Measurements from ENCODE around the gene FKBP1C.

FKBP1C gene

DNA sequence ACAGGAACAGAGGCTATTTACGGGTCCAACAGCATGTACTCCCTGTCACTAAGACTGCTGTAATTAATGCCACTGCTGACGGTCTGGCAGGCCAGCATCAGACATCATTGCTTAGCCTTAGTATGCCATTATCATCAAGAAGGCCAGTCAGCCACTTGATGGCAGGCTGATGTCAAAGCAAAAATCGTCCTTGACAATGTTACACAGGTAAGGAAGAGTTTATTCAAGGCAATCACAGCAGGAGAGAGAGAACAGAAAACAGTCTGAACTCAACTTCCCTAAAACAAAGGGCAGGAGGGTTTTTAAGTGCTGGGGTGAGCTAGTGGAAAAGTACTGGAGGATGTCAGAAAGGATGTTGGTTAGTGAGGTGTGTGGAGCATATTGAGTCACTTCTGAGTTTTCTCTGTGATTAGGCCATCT lies 25.1 kb downstream of the FKBP1C start:
- DNase-seq (no peak), ATAC-seq (no peak)
- no peak overlapping the region for H3K4me3 Mint-ChIP-seq
- H3K27me3 Mint-ChIP-seq: peaks cover 8% of the 10 kb centered on the region
- peaks cover 13 to 15% of the 10 kb centered on the region in 2 donors for H3K9me3 Mint-ChIP-seq
- no peak overlapping the region for H3K27ac Mint-ChIP-seq
- H3K4me1 Mint-ChIP-seq: no peaks in the 10 kb centered on the region

DNA sequence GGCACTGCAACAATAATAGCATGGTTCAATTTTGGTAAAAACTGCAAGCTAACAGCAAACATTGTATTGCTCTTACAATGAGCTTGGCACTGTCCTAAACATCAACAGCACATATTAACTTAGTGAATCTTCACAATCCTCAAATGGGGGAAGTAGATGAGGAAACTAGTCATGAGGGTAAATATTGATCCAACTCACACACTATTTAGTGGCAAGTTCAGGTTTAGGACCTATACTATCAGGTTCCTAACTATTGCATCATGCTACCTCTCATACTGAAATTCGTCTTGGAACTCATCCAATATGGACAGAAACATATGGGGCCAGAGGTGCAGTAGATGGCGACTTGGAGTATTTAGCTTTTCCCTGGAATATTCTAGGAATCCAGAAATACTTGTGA lies 34.2 kb downstream of the FKBP1C start:
- no peaks in the 10 kb centered on the region for H3K4me1 Mint-ChIP-seq

DNA sequence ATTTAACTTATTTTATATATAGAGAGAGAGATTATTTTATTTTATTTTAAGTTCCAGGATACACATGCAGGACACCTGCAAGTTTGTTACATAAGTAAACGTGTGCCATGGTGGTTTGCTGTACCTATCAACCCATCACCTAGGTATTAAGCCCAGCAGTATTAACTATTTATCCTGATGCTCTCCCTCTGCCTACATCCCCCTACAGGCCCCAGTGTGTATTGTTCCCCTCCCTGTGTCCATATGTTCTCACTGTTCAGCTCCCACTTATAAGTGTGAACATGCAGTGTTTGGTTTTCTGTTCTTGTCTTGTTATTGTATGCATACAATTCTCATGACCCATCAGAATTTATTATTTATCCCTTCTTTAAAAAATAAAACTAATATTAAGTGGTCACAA lies 34.6 kb downstream of the FKBP1C start:
- no peak overlapping the region for H3K4me3 Mint-ChIP-seq
- H3K4me1 Mint-ChIP-seq: no peaks in the 10 kb centered on the region
- DNase-seq: no peak
- no peaks in the 10 kb centered on the region for H3K27me3 Mint-ChIP-seq
- H3K9me3 Mint-ChIP-seq: no peaks in the 10 kb centered on the region
- no peak for ATAC-seq
- H3K27ac Mint-ChIP-seq: no peak overlapping the region

More for the DNA sequence above, 34.2 kb downstream of the FKBP1C start:
- no peak overlapping the region for H3K4me3 Mint-ChIP-seq
- H3K27ac Mint-ChIP-seq: no peak overlapping the region
- H3K9me3 Mint-ChIP-seq: no peaks in the 10 kb centered on the region
- no peak for DNase-seq
- no peak for ATAC-seq
- H3K27me3 Mint-ChIP-seq: no peaks in the 10 kb centered on the region

DNA sequence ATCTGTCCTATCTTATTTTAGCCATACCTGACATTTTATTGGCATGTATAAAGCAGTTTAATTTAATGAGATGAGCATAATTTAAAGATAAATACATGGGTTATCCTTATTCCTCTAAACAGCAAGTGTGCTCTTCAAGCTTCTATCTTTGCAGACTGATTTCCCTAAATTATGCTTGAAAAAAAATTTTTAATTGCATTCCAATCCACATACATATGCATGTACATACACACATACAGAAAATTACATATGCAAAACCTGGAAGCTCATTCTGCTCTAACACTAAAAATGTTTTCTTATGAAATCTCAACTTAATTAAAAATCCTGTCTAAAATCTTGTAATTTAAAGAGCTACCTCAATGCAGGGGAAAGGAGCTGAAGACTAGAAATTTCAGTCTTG lies 35.3 kb downstream of the FKBP1C start:
- H3K9me3 Mint-ChIP-seq: no peaks in the 10 kb centered on the region
- no peaks in the 10 kb centered on the region for H3K27me3 Mint-ChIP-seq
- ATAC-seq (no peak), DNase-seq (no peak)
- no peak overlapping the region for H3K27ac Mint-ChIP-seq
- no peaks in the 10 kb centered on the region for H3K4me1 Mint-ChIP-seq
- no peak overlapping the region for H3K4me3 Mint-ChIP-seq

DNA sequence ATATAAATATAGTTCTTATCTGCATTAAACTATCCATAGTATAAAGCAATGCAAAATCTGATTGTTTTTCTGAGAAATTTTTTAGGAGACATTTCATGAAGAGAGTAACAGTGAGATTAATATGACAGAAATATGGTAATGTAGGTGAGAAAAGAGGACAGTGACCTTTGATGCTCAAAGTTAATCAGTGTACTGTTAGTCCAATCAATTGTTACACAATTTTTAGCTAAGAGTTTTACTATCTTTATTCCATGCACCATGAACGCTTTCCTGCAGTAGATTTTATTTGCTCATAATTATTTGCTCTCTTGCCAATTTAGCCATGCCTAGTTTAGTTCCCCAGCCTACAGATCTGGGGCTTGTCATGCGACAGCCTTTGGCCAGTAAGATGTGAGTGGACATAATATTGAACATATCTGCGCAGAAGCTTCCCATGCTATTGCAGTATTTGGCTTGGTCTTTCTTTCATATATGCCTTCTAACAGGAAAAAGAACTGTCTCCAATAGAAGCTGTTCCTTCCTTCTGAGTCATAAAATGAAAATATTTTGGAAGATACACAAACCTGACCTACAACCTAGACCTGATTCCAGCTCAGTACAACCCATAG lies 38.7 kb downstream of the FKBP1C start:
- H3K9me3 Mint-ChIP-seq: no peaks in the 10 kb centered on the region
- no peaks in the 10 kb centered on the region for H3K4me1 Mint-ChIP-seq
- H3K27ac Mint-ChIP-seq: no peak overlapping the region
- H3K4me3 Mint-ChIP-seq: no peak overlapping the region
- ATAC-seq (no peak), DNase-seq (no peak)
- no peaks in the 10 kb centered on the region for H3K27me3 Mint-ChIP-seq

DNA sequence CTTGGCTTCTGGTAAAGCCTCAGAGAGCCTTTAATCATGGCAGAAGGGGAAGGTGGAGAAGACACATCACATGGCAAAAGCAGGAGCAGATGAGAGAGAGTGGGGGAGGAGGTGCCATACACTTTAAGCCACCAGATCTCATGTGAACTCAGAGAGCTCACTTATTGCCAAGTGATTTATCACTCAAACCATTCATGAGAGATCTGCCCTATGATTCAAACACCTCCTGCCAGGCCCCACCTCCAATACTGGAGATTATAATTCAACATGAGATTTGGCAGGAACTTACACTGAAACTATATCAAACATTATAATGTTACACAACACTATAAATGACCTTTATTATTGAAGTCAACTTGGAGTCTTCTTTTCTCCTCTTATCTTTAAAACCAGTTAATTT lies 47.9 kb downstream of the FKBP1C start:
- no peak for DNase-seq
- no peak for ATAC-seq
- H3K27me3 Mint-ChIP-seq: no peaks in the 10 kb centered on the region
- H3K27ac Mint-ChIP-seq: no peak overlapping the region
- H3K9me3 Mint-ChIP-seq: no peaks in the 10 kb centered on the region
- no peak overlapping the region for H3K4me3 Mint-ChIP-seq
- H3K4me1 Mint-ChIP-seq: no peaks in the 10 kb centered on the region

DNA sequence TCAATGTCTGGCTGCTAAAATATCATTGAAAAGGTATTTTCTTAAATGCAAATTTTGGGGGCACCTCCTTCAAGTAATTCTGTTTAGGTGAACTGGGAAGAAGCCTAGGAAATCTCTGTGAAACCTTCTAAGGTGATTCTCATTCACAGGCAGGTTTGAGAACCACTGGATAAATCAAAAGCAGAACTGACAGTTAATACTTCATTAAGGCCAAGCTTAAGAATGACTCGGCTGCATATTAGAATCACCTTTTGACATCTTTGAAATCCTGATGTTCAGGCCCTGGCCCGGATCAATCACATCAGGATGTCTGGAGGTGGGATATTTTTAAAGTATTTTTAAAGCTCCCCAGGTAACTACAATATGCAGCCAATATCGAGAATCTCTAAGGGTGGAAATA lies 50.6 kb downstream of the FKBP1C start:
- ATAC-seq: no peak
- H3K27ac Mint-ChIP-seq: no peak overlapping the region
- no peaks in the 10 kb centered on the region for H3K4me1 Mint-ChIP-seq
- DNase-seq: no peak
- no peaks in the 10 kb centered on the region for H3K27me3 Mint-ChIP-seq
- H3K9me3 Mint-ChIP-seq: no peaks in the 10 kb centered on the region
- no peak overlapping the region for H3K4me3 Mint-ChIP-seq

Data from stimulated activated naive CD8-positive, alpha-beta T cell treated with anti-CD3 and anti-CD28 coated beads, Interleukin-15, amount 100 ng/mL, for 72 hours (primary cell).